ENCODE results near the gene DSCAML1. TPM values are rescaled to one million over a fixed set of nuclear protein-coding genes. Genes with fewer than 3 reads are reported as not detected.

DSCAML1 gene
- total and polyA plus RNA-seq, 10 of the 15 experiments (the other 5 are each of a cell fraction or from before 2014, with no cell fraction given) = 0.03 to 0.18 (median 0.06) TPM; not detected in 1

- ChIA-PET RAD21 (ENCODE audit: unreplicated experiment) (interaction anchor here (0.9 kb wide), 1 partner anchor 76 kb away, joined by 3 read pairs; no protein-coding TSS in a partner anchor), CTCF (no interaction called here), POLR2A (no interaction called here), SMC1A (ENCODE audit: uncharacterized antibody, unreplicated experiment) (interaction anchor here (0.6 to 1.6 kb wide), 2 partner anchors 12 to 1880 kb away, joined by 3 to 4 read pairs; no protein-coding TSS in a partner anchor)
- Histone ChIP-seq H3K27me3 (replicated peaks in 1 of 2; ENCODE audit: control insufficient read depth in 2 of 2, insufficient read depth in 2 of 2, low read length in 1 of 2) (peaks cover 1 to 4% of the 10 kb centered on the region in 2 experiments; a peak in 3 of 4 replicates), H3K9me3 (replicated peaks; ENCODE audit: control insufficient read depth, insufficient read depth, low read length) (no peaks in the 10 kb centered on the region), H3K4me1 (ENCODE audit: control insufficient read depth, insufficient read depth, low read length) (no peaks in the 10 kb centered on the region), H3K27ac (ENCODE audit: control insufficient read depth, insufficient read depth) (no peak overlapping the region), H2AFZ (ENCODE audit: control insufficient read depth, low read depth, low read length) (no peak overlapping the region), H4K20me1 (ENCODE audit: control insufficient read depth, insufficient read depth) (no peaks in the 10 kb centered on the region), H3K9ac (ENCODE audit: control insufficient read depth, insufficient read depth, low read length) (no peak overlapping the region), H3K36me3 (ENCODE audit: control insufficient read depth in 2 of 2, insufficient read depth in 2 of 2, low read length in 1 of 2) (no peaks in the 10 kb centered on the region), H3K4me2 (ENCODE audit: control insufficient read depth, insufficient read depth) (no peak overlapping the region), H3K79me2 (ENCODE audit: control insufficient read depth, insufficient read depth, low read length) (no peaks in the 10 kb centered on the region), H3K4me3 (no peak overlapping the region)
- DNase-seq (ENCODE audit: low read depth, low spot score) (no peak), FAIRE-seq (no peak), ATAC-seq (no peak)
- intact Hi-C loops (cut with micrococcal nuclease; ENCODE audit: unreplicated experiment) = no loop called here
- BruUV-seq (replicated peaks) = no TSS peak
- 40% methylated on average over 7 of the region's 7 CpGs for WGBS (ENCODE audit: insufficient coverage, insufficient replicate concordance, low lambda C conversion rate, missing lambda C conversion rate)
- in situ Hi-C loops (cut with MboI) = no loop called here
- TF ChIP-seq SKIL (IDR thresholded peaks at IDR 0.05; ENCODE audit: low read depth, poor library complexity, severe bottlenecking) (no peak), MYC (IDR thresholded peaks at IDR 0.05; ENCODE audit: insufficient read depth, insufficient read length, insufficient replicate concordance, low read length, severe bottlenecking) (no peak), CBFB (IDR thresholded peaks at IDR 0.05; ENCODE audit: low read depth) (no peak), SP1 (IDR thresholded peaks at IDR 0.05; ENCODE audit: low read depth, low read length) (no peak), RBBP5 (conservative IDR thresholded peaks at IDR 0.05) (no peak), YBX1 (IDR thresholded peaks at IDR 0.05) (no peak), FOXK2 (IDR thresholded peaks at IDR 0.05) (no peak), POLR2AphosphoS5 (IDR thresholded peaks at IDR 0.05; ENCODE audit: low read length) (no peak), CTCF (IDR thresholded peaks at IDR 0.05 in 2 of 3, conservative IDR thresholded peaks at IDR 0.05 in 1 of 3; ENCODE audit: control insufficient read depth in 2 of 3, extremely low read depth in 1 of 3, insufficient read depth in 1 of 3, low read depth in 3 of 3, low read length in 3 of 3) (no peak), EP300 (IDR thresholded peaks at IDR 0.05; ENCODE audit: borderline replicate concordance in 1 of 2, control insufficient read depth in 1 of 2, low read depth in 2 of 2, low read length in 2 of 2) (no peak), EZH2 (IDR thresholded peaks at IDR 0.05; ENCODE audit: borderline replicate concordance, control insufficient read depth, low read depth, low read length) (no peak), NR2C2 (IDR thresholded peaks at IDR 0.05; ENCODE audit: borderline replicate concordance, control insufficient read depth, insufficient read length, low read depth) (no peak), RELA (IDR thresholded peaks at IDR 0.05; ENCODE audit: borderline replicate concordance, partially characterized antibody) (no peak), FOXM1 (IDR thresholded peaks at IDR 0.05; ENCODE audit: low read depth, low read length) (no peak), PRDM15 (CRISPR knock-in tag; IDR thresholded peaks at IDR 0.05) (no peak), STAT1 (conservative IDR thresholded peaks at IDR 0.05) (no peak), TAF1 (IDR thresholded peaks at IDR 0.05; ENCODE audit: borderline replicate concordance, low read depth, low read length) (no peak)
These were observed 66.7 kb downstream of the DSCAML1 start for GRCh38 chr11:117730208-117730800.

Measured in GM12878 (cell line).